NCI-H748 (cell line): ENCODE measurements around the gene MX1.

Experiments
- DNase-seq: peaks from one replicate; lab custom pipeline; 2025; ENCODE audit not compliant: unreplicated experiment; lab: John Stamatoyannopoulos, UW

MX1 gene, protein sequence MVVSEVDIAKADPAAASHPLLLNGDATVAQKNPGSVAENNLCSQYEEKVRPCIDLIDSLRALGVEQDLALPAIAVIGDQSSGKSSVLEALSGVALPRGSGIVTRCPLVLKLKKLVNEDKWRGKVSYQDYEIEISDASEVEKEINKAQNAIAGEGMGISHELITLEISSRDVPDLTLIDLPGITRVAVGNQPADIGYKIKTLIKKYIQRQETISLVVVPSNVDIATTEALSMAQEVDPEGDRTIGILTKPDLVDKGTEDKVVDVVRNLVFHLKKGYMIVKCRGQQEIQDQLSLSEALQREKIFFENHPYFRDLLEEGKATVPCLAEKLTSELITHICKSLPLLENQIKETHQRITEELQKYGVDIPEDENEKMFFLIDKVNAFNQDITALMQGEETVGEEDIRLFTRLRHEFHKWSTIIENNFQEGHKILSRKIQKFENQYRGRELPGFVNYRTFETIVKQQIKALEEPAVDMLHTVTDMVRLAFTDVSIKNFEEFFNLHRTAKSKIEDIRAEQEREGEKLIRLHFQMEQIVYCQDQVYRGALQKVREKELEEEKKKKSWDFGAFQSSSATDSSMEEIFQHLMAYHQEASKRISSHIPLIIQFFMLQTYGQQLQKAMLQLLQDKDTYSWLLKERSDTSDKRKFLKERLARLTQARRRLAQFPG

DNA sequence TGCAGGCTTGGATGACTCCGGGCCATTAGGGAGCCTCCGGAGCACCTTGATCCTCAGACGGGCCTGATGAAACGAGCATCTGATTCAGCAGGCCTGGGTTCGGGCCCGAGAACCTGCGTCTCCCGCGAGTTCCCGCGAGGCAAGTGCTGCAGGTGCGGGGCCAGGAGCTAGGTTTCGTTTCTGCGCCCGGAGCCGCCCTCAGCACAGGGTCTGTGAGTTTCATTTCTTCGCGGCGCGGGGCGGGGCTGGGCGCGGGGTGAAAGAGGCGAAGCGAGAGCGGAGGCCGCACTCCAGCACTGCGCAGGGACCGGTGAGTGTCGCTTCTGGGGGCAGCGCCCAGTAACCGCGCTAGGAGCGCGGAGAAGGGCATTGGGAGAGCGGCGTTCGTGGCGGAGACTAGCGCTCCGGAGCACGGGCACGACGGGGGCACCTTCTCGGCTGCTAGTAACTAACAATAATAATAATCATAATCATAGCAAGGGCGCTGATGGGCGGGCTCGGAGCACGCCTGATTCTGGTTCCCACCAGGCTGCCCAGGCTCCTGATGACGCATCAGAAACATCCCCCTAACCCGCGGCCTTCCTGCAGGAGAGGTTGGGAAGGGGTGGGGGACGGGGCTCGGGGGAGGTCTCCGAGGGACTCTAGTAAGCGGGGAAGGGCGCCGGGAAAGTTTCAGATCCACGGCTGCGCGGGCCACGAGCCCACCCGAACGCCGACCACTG is at the start of gene MX1:
Gene MX1 (plus strand): TSS at position 286 of the 722 bp plus-strand sequence. CDS start 5,832 bp downstream, outside the sequence.
- DNase-seq: no peak

DNA sequence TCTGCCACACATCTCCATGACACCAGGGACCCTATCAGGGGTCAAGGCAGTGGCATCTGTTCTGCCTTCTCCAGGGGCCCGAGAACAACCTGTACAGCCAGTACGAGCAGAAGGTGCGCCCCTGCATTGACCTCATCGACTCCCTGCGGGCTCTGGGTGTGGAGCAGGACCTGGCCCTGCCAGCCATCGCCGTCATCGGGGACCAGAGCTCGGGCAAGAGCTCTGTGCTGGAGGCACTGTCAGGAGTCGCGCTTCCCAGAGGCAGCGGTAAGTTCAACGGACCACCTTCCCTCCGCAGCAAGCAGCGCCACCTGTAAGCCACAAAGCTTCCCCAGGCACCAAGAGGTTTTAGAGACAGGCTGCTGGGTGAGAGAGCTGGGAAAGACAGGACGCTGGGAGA is 48.3 kb upstream of the MX1 start:
- DNase-seq: no peak

DNA sequence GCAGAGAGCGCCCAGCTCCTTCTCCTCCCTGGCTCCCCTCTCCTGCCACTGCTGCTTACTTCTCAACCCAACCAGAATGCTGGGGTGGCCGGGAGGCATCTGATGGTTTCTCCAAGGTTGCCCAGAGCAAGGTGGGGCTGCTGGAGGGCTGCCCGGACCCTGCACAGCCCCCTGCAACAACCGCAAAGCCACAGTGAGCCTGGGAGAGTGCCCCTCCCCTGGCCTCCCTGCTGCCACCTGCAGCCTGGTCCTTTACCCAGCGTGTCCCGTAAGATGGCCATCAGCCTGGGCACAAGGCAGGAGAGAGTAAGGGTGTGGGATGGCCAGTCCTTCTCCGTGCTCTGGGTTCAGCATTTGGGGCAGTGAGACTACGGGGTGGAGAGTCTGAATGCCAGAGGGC is 47.2 kb upstream of the MX1 start:
- DNase-seq: no peak

DNA sequence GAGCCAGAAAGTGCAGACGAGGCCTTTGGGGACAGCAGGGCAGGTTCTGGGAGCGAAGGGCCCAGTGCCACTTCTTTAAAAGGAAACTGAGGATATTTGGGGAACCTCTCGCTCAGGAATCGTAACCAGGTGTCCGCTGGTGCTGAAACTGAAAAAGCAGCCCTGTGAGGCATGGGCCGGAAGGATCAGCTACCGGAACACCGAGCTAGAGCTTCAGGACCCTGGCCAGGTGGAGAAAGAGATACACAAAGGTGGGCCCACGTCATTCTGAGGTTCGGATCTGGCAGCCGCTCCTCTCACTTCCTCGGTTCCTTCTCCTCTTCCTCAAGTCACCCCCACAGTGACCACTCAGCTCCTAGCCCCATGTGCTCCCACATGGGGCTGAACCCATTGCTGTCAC is 46.1 kb upstream of the MX1 start:
- no peak for DNase-seq

GRCh38 chr21:41381731-41382130 is 44.3 kb upstream of the MX1 start:
- DNase-seq: no peak

DNA sequence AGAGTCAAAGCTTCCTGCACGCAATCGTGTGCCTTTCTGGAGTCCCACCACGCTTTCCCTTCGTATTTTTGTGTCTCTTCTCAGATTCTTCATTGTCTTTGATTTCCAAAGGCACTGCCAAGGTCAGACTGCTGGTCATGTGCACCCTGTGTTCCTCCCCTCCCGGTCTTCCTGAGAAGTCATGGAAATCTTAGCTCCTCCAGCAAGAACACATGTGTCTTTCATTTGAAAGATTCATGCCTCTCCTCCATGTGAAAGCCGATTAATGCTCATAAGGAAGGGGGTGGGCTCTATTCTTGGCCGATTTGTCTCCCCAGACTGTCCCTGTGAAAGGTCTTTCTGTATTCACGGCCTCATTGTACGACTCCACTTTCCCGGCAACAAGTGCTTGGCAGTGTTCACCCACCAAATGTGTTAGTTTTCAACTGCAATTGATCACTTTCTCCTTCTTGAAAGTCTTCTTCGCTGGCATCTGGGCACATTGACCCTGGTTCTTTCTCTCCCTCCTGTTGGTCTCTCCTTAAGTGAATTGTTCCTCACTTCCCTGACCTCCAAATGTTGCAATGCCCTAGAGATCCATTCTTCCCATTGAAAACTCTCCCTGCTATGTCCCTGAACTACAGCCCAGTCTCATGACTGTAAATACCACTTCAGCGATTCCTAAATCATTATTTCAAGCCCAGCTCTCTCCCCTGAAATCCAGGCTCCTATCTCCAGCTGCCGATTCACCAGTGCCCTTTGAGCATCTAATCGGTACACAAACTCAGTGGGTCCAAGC is 38.8 kb upstream of the MX1 start:
- no peak for DNase-seq

GRCh38 chr21:41387824-41388223 is 38.2 kb upstream of the MX1 start:
- no peak for DNase-seq

DNA sequence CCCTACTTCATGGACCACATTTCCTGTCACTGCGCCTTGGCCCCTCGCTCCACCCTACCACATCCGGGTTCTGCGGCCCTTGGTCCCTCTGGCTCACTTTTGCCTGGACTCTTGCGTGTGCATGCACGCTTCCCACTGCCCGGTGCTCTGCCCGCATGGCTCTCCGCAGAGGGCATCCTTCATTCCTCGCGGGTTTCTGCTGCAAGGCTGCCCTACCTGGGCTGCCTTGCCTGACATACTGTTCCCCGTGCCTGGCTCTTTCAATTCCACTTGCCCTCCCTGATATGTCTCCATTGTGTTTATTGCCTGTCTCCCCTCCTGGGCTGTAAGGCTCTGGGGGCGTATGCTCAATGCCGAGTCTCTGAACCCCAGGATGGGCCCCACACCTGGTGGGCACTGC is 37.8 kb upstream of the MX1 start:
- DNase-seq: no peak

GRCh38 chr21:41390043-41390639 is 35.9 kb upstream of the MX1 start:
- DNase-seq: no peak

DNA sequence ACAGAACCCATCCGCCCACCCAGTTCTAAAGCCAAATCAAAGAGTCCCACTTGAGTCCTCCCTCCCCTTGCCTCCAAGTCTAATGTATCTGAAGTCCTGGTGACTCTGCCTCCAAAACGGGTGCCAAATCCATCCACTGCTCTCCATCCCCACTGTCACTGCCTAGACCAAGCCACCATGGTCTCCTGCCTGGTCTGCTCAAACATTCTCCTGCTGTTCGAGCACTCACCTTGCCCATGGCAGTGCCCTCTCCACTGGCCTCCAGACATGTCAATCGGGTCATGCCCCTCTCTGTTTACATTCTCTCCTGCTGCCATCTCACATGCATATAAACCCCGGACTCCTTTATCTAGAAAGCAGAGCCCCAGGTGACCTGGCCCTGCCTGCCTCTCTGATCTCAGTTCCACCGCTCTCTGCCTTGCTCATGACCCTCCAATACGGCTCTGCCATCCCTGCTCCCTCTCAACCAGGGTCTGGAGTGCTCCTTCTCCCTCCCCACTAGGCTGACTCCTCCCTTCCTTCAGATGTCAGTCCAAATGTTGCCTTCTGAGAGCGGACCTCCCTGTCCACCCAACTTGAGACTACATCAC is 32.1 kb upstream of the MX1 start:
- no peak for DNase-seq

- DNase-seq: no peak
Observed at GRCh38 chr21:41396558-41397075, 29.4 kb upstream of the MX1 start.

GRCh38 chr21:41397471-41397891 is 28.6 kb upstream of the MX1 start:
- no peak for DNase-seq

- no peak for DNase-seq
Observed at GRCh38 chr21:41398251-41398650, 27.8 kb upstream of the MX1 start.

DNA sequence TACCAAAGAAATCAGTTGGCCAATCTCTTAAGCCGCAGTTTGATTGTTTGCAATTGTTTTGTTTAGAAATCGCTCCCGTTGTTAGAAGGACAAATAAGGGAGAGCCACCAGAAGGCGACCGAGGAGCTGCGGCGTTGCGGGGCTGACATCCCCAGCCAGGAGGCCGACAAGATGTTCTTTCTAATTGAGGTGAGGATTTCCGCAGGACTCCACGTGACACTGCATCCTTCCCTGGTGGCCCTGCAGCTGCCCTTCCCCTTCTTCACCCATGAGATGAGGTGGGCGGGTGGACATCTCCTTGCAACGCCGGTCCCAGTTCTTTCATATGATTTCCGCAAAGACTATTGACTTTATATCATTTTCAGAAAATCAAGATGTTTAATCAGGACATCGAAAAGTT is 27.2 kb upstream of the MX1 start:
- no peak for DNase-seq

DNA sequence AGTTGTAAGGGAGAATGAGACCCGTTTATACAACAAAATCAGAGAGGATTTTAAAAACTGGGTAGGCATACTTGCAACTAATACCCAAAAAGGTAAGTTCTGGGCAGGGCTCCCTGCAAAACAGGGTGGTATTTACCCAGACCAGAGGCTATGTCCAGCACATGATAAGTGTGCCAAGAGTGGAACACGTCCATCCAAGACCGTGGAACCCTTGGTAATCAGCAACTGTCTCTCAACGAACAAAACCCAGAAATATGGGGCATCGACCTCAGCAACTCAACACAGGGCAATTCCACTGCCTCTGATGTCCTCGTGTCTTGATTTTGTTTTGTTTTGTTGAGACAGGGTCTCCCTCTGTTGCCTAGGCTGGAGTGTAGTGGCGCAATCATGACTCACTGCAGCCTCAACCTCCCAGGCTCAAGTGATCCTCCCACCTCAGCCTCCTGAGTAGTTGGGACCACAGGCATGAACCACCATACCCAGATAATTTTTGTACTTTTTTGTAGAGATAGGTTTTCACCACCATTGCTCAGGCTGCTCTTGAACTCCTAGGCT is 26.7 kb upstream of the MX1 start:
- DNase-seq: no peak

- DNase-seq: no peak
Observed at GRCh38 chr21:41402231-41402630, 23.8 kb upstream of the MX1 start.

GRCh38 chr21:41402796-41403195 is 23.2 kb upstream of the MX1 start:
- DNase-seq: no peak

- no peak for DNase-seq
Observed at GRCh38 chr21:41403331-41403730, 22.7 kb upstream of the MX1 start.

DNA sequence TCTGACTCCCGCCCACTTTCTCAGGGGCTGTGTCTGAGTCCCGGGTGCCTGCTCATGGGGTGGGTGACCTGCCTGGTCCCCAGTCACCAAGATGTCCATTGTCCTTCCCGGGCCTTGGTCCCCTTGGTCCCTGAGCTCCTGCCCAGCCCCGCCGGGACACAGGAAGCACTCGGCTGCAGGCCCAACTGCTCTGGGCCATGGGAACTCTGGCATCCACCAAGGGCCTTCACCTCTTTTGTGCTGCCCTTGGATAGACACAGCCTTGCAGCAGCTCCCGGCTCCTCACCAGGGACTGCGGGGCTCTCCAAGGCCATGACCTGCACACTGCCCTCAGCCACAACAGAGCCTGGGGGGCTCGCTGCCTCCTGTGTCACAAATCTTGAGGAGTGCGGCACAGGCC is 22.1 kb upstream of the MX1 start:
- no peak for DNase-seq

GRCh38 chr21:41405321-41405720 is 20.7 kb upstream of the MX1 start:
- DNase-seq: no peak
